ENCODE data around the gene CWH43. TPM values are rescaled to one million over a fixed set of nuclear protein-coding genes. Genes with fewer than 3 reads are reported as not detected.

Gene CWH43
- polyA plus RNA-seq (2012; rRNA removed): not detected in 2 replicates
- not detected in 2 replicates for polyA plus RNA-seq (2012; cell fraction: cytosol; rRNA removed)
- not detected in 2 replicates for polyA plus RNA-seq (2012; cell fraction: nucleus; rRNA removed)

- ChIA-PET POLR2A (no interaction called here), CTCF (no interaction called here)
- H3K9me2 ChIP-seq: no peaks in the 10 kb centered on the region
- H2AFZ ChIP-seq (ENCODE audit: low read depth): peak within 1 kb of the TSS; percentile 29; the same call in 1 of the 2 replicates
- no peaks in the 10 kb centered on the region for H3K9me3 ChIP-seq
- no peaks in the 10 kb centered on the region for H4K20me1 ChIP-seq (ENCODE audit: insufficient read depth)
- no peak within 1 kb of the TSS for H3K4me3 ChIP-seq (ENCODE audit: low read depth in 2 of 2, low read length in 1 of 2)
- no peak for TF ChIP-seq NRF1 (IDR thresholded peaks at IDR 0.05; ENCODE audit: low read depth, low read length)
- no peak for TF ChIP-seq GATA2 (CRISPR knock-in tag; IDR thresholded peaks at IDR 0.05)
- no peak for TF ChIP-seq CHD2 (IDR thresholded peaks at IDR 0.05; ENCODE audit: low read length, partially characterized antibody)
- H3K9ac ChIP-seq: no peak within 1 kb of the TSS
- H3F3A ChIP-seq (replicated peaks; ENCODE audit: insufficient read depth): no peaks in the 10 kb centered on the region
- no peaks in the 10 kb centered on the region for H3K4me1 ChIP-seq (ENCODE audit: control insufficient read depth in 1 of 2, insufficient read depth in 2 of 2, low read depth in 1 of 2, low read length in 1 of 2)
- H3K36me3 ChIP-seq (replicated peaks in 1 of 2; ENCODE audit: control insufficient read depth in 1 of 2, insufficient read depth in 2 of 2, low read length in 1 of 2): no peaks in the 10 kb centered on the region
- H3K27me3 ChIP-seq (ENCODE audit: insufficient read depth): peaks cover 54% of the 10 kb centered on the region
- peak; percentile 22 for DNase-seq
- H3K27ac ChIP-seq (ENCODE audit: low read depth in 2 of 2, low read length in 1 of 2): no peak within 1 kb of the TSS
- H3K79me2 ChIP-seq (ENCODE audit: insufficient read depth): no peaks in the 10 kb centered on the region
- H3K4me2 ChIP-seq: peak within 1 kb of the TSS; percentile 55
- 12% methylated on average over 11 of the region's 63 CpGs for WGBS (ENCODE audit: low lambda C conversion rate)
Observed at GRCh38 chr4:48985976-48986653, at the start of gene CWH43. Gene CWH43 (plus strand): TSS chr4:48986275. CDS start chr4:48986430, 155 bp downstream.

GRCh38 chr4:48937033-48937432 is 49.0 kb upstream of the CWH43 start:
- no peak overlapping the region for H3K4me3 ChIP-seq (ENCODE audit: low read depth in 2 of 2, low read length in 1 of 2)
- no peak for DNase-seq
- H3K27ac ChIP-seq (ENCODE audit: low read depth in 2 of 2, low read length in 1 of 2): no peak overlapping the region
- no peaks in the 10 kb centered on the region for H3K9me2 ChIP-seq
- no peak overlapping the region for H3K9ac ChIP-seq
- H3K9me3 ChIP-seq: no peaks in the 10 kb centered on the region
- H2AFZ ChIP-seq (ENCODE audit: low read depth): no peak overlapping the region
- H3K4me1 ChIP-seq (ENCODE audit: control insufficient read depth in 1 of 2, insufficient read depth in 2 of 2, low read depth in 1 of 2, low read length in 1 of 2): no peaks in the 10 kb centered on the region
- no peak overlapping the region for H3K4me2 ChIP-seq
- no peaks in the 10 kb centered on the region for H3K36me3 ChIP-seq (replicated peaks in 1 of 2; ENCODE audit: control insufficient read depth in 1 of 2, insufficient read depth in 2 of 2, low read length in 1 of 2)
- WGBS (ENCODE audit: low lambda C conversion rate): 91% methylated on average over 2 of the region's 2 CpGs
- ChIA-PET POLR2A (interaction anchor here (0.7 kb wide), 1 partner anchor 38 kb away, joined by 8 read pairs; no protein-coding TSS in a partner anchor), CTCF (no interaction called here)
- no peaks in the 10 kb centered on the region for H3K27me3 ChIP-seq (ENCODE audit: insufficient read depth)
- H3K79me2 ChIP-seq (ENCODE audit: insufficient read depth): no peaks in the 10 kb centered on the region
- H4K20me1 ChIP-seq (ENCODE audit: insufficient read depth): no peaks in the 10 kb centered on the region
- peaks cover 17% of the 10 kb centered on the region for H3F3A ChIP-seq (replicated peaks; ENCODE audit: insufficient read depth)
- TF ChIP-seq, protein P1, sequence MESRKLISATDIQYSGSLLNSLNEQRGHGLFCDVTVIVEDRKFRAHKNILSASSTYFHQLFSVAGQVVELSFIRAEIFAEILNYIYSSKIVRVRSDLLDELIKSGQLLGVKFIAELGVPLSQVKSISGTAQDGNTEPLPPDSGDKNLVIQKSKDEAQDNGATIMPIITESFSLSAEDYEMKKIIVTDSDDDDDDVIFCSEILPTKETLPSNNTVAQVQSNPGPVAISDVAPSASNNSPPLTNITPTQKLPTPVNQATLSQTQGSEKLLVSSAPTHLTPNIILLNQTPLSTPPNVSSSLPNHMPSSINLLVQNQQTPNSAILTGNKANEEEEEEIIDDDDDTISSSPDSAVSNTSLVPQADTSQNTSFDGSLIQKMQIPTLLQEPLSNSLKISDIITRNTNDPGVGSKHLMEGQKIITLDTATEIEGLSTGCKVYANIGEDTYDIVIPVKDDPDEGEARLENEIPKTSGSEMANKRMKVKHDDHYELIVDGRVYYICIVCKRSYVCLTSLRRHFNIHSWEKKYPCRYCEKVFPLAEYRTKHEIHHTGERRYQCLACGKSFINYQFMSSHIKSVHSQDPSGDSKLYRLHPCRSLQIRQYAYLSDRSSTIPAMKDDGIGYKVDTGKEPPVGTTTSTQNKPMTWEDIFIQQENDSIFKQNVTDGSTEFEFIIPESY (IDR thresholded peaks at IDR 0.05; ENCODE audit: borderline replicate concordance, low read depth): no peak
- TF ChIP-seq EZH2phosphoT487 (IDR thresholded peaks at IDR 0.05; ENCODE audit: borderline replicate concordance, low read depth): no peak
- no peak for TF ChIP-seq MEF2A (IDR thresholded peaks at IDR 0.05; ENCODE audit: borderline replicate concordance, low read depth)
- TF ChIP-seq ELF1 (IDR thresholded peaks at IDR 0.05): no peak
- TF ChIP-seq FOSL2 (IDR thresholded peaks at IDR 0.05; ENCODE audit: borderline replicate concordance, low read depth): no peak
- no peak for TF ChIP-seq CHD2 (IDR thresholded peaks at IDR 0.05; ENCODE audit: low read length, partially characterized antibody)
- no peak for TF ChIP-seq RXRA (IDR thresholded peaks at IDR 0.05; ENCODE audit: borderline replicate concordance, low read depth)
- TF ChIP-seq RAD21 (IDR thresholded peaks at IDR 0.05; ENCODE audit: low read length): no peak
- TF ChIP-seq SMC3 (IDR thresholded peaks at IDR 0.05; ENCODE audit: low read depth, low read length): no peak
- TF ChIP-seq FOXM1 (IDR thresholded peaks at IDR 0.05; ENCODE audit: low read depth): no peak
- no peak for TF ChIP-seq JUND (IDR thresholded peaks at IDR 0.05)
- TF ChIP-seq, protein P2, sequence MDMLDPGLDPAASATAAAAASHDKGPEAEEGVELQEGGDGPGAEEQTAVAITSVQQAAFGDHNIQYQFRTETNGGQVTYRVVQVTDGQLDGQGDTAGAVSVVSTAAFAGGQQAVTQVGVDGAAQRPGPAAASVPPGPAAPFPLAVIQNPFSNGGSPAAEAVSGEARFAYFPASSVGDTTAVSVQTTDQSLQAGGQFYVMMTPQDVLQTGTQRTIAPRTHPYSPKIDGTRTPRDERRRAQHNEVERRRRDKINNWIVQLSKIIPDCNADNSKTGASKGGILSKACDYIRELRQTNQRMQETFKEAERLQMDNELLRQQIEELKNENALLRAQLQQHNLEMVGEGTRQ (IDR thresholded peaks at IDR 0.05; ENCODE audit: borderline replicate concordance, low read depth, low read length): no peak
- TF ChIP-seq MXI1 (IDR thresholded peaks at IDR 0.05; ENCODE audit: low read depth, low read length): no peak
- no peak for TF ChIP-seq IRF3 (IDR thresholded peaks at IDR 0.05; ENCODE audit: low read depth, low read length)
- TF ChIP-seq EP300 (IDR thresholded peaks at IDR 0.05; ENCODE audit: borderline replicate concordance in 1 of 2, low read depth in 1 of 2, low read length in 1 of 2): no peak
- TF ChIP-seq REST (IDR thresholded peaks at IDR 0.05; ENCODE audit: low read depth, low read length): no peak
